Tibial nerve (tissue), 3 donors: Measurements from ENCODE around the gene STAM2.

Source experiments
- POLR2A ChIP-seq, 2 donors: fragments of 450-650 bp; IDR thresholded peaks; one replicate each; pipeline ENCODE4 v1.6.1; 2017; ENCODE audit warnings: antibody characterized with exemption in 2 of 2, mild to moderate bottlenecking in 2 of 2, moderate library complexity in 2 of 2
- TF ChIP-seq, protein P1 (sequence below), 5 experiments: fragments of 200-600 bp in 3 of 5; fragments of 450-650 bp in 2 of 5; sonication (generic) in 3 of 5; IDR thresholded peaks; one replicate each; pipeline ENCODE4 v1.5.1; 2016 to 2019; ENCODE audit warnings: antibody characterized with exemption in 5 of 5, mild to moderate bottlenecking in 3 of 5, moderate library complexity in 2 of 5

DNA sequence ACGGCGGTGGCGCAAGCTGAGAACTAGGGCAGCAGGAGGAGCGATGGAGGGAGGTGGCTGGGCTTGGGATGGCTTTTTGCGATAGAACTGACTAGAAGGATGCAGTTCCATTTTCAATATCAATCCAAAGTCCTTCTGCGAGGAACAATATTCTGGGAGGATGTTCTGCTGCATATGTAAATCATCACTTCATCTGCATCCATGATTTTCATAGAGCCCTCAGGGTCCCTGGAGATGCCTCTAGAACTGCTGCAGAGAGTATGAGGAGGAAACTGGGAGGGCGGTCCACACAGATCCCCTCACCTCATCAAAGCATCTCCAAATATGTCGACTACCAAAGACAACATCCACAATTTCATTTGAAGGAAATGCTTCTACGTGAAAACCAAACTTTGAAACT, 97.5 kb downstream of the STAM2 start:
- TF ChIP-seq, protein P1, sequence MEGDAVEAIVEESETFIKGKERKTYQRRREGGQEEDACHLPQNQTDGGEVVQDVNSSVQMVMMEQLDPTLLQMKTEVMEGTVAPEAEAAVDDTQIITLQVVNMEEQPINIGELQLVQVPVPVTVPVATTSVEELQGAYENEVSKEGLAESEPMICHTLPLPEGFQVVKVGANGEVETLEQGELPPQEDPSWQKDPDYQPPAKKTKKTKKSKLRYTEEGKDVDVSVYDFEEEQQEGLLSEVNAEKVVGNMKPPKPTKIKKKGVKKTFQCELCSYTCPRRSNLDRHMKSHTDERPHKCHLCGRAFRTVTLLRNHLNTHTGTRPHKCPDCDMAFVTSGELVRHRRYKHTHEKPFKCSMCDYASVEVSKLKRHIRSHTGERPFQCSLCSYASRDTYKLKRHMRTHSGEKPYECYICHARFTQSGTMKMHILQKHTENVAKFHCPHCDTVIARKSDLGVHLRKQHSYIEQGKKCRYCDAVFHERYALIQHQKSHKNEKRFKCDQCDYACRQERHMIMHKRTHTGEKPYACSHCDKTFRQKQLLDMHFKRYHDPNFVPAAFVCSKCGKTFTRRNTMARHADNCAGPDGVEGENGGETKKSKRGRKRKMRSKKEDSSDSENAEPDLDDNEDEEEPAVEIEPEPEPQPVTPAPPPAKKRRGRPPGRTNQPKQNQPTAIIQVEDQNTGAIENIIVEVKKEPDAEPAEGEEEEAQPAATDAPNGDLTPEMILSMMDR (IDR thresholded peaks at IDR 0.05), result no peak
- no peak for TF ChIP-seq POLR2A (IDR thresholded peaks at IDR 0.05)
